Fibroblast of gingiva (primary cell): Measurements from ENCODE around the gene PLCD1.

ENCODE experiments used
- DNase-seq: peaks from one replicate; pipeline ENCODE4 v3.0.0-alpha.2; 2011; ENCODE audit warnings: low read depth

PLCD1 gene

GRCh38 chr3:38016847-38017444, 12.5 kb downstream of the PLCD1 start:
- DNase-seq, result no peak

DNA sequence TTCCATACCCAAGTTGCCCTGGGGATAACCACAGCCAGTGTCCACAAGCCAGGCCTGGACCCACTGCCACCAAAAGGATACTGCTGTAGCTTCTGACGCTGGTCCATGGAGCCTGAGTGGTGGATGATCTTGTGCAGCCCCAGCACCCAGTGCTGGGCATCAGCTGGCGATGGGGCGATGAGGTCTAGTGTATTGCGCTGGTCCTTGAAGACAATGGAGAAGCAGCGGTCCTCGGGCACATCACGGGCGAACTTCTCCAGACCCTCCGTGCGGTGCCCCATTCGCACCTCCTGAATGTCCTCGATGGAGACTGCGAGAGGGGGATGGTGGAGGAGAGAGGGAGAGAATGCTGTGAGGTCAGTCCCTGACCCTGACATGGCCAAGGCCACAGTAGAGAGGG, 13.0 kb downstream of the PLCD1 start:
- no peak for DNase-seq

- DNase-seq, result no peak
Observed at GRCh38 chr3:38015984-38016383, 13.5 kb downstream of the PLCD1 start.

DNA sequence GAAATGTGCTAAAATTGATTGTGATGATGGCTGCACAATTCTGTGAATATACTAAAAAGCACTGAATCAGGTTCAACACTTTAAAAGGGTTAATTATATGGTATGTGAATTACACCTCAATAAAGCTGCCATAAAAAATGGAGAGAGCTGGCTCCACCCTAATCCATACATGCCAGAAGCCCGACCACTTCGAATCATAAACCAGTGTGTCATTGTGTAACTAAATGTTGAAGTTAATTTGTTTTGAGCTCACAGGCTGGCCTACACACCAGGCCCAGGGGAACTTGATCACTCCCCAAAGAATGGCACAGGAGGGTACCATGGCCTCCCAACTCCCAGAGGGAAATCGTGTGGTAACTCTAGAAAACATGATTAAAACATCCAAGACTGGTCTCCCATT, 14.0 kb downstream of the PLCD1 start:
- DNase-seq, result no peak

- no peak for DNase-seq
Observed at GRCh38 chr3:38011111-38011510, 18.3 kb downstream of the PLCD1 start.

GRCh38 chr3:38009807-38010591, 19.4 kb downstream of the PLCD1 start:
- no peak for DNase-seq

DNA sequence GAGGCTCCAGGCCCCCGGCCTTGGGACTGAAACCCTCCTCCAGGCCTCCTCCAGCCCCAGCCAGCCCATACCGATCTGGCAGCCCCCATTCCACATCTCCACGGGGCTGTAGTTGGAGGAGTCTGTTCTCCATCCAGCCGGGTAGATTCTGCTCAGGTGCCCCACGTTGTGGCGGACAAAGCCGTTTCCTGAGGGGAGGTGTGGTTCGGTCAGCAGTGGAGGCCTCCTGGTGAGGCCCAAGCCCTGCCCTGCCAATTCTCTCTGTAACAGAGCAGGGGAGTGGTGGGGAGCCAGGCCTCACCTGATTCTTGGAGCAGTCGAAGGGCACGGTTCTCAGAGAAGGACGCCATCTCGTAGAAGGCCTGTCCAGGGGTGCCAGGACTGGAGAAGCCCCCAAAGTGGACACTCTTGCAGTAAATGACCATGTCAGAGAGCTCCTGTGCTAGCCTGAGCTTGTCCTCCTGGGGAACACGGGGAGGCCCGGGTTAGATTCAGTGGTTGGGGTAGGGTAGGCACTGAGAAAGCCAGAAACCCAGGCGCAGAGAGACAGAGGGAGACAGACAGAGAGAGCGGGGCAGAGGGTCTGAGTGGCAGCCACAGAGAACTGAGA, 20.4 kb downstream of the PLCD1 start:
- DNase-seq, result no peak

DNA sequence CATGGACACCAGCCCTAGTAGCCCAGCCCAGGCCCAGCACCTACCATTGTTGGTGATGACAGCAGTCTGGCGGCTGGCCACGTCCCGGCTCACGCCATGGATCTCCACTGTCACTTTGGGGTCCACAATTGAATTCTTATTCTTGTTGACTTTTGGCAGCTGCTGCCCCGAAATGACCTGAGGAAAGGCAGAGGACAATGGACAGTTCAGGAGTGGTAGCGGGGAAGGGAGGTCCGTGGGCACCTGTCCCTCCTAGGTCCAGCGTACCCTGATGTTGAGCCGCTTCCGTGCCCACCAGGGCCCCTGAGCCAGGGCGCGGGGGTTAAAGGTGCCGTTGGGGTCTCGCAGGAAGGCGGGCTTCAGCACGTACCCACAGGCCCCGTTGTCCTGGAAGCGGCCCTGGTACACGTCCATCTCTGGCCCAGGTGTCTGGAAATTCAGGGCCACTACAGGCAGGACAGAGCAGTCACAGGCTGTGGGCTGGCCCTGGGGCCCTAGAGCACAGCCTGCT, 21.2 kb downstream of the PLCD1 start:
- DNase-seq, result no peak

DNA sequence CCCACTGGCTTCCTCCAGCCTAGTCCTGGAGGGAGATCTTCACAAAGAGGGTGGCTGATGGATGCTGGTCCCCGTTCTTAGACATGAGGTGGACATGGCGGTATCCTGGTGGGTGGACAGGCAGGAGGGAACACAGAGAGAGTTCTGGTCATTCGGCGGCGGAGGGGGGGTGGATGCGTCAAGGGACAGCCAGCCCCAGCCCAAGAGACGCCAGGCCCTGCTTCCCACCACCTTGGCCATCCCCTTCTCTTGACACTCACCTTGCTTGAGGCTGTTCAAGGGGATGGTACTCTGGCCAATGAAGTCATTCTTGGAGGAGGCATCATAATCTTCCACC, 21.7 kb downstream of the PLCD1 start:
- no peak for DNase-seq

DNA sequence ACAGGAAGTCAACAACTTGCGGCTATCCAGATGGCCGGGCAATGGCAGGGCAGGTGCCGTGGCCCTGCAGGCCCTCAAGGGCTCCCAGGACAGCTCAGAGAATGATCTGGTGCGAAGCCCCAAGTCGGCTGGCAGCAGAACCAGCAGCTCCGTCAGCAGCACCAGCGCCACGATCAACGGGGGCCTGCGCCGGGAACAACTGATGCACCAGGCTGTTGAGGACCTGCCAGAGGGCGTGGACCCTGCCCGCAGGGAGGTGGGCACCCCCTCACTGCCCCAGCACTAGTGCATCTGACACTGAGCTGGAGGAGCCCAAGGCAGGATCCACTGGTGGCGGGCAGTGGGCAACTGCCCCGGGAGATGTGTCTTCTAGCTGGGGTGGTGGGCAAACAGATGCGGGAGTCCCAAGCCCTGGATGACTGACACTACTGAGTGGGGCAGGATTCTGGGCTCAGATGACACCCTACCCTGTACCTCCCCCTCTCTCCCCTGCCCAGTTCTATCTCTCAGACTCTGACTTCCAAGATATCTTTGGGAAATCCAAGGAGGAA, 22.9 kb downstream of the PLCD1 start:
- no peak for DNase-seq

- no peak for DNase-seq
Observed at GRCh38 chr3:38006031-38006430, 23.4 kb downstream of the PLCD1 start.

GRCh38 chr3:38005076-38006020, 24.1 kb downstream of the PLCD1 start:
- no peak for DNase-seq

DNA sequence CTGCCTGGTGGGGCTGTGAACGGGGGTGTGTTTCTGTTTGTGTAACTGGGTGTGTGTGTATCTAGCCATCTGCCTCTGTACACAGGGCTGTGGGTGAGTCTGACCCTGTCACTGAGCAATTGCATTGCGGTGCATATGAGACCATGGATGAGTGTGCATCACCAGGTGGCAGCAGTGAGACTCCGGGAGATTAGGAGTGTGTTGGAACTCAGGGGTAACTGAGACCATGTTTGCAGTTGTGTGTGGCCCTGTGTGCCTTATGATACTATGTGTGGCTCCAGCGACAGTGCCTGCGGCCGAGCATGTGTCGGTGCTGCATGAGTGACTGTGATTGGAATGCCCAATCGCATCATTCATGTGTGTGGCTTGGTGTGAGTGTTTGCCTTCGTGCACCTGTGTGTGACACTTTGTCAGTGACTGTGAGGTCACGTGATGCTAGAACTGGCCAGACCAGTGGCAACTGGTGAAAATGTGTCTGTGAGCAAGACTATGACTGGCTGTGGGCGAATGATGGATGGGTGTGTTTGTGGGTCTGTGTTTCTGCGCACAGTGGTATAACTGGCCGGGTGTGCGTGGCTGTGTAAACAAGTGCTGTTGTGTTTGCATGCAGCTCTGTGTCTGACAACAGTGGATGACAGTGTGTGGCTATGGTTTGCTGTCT, 24.9 kb downstream of the PLCD1 start:
- DNase-seq, result peak; percentile 49

- DNase-seq, result no peak
Observed at GRCh38 chr3:38003817-38004414, 25.5 kb downstream of the PLCD1 start.

DNA sequence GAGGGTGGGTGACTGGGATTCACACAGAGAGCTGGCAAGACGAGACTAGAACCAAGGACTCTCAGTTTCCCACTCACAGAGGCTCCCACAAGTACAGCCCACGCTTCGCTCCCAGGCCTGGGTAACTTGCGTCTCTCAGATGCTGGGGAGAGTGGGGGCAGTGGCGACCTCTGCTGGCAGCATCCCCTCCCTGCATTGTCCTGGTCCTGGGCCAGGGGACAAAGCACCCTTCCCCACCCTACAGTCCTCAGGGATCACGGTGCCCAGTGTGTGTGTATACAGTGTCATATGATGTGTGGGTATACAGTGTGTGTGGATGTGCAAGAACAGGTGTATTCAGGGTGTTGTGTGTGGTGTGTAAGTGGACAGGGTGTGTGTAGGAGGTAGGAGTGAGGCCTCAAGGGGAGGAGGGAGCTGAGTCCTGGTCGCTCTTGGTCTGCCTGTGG, 26.0 kb downstream of the PLCD1 start:
- peak; percentile 32 for DNase-seq

DNA sequence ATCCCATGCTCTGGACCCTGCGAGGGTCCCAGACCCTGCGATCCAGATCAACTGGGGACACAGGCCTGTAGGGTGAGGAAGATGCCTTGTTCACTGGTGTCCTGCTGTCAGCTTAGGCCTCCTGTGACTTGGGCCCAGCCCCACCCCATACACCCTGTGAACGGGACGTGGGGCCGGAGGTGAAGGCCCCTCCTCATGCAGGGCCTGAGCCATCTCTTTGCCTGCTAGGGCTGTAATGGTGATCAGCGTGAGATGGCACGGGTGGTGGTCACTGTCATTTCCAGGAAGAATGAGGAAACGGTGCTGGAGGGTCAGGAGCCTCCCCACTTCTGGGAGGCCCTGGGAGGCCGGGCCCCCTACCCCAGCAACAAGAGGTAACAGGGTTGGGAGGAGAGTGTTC, 26.5 kb downstream of the PLCD1 start:
- no peak for DNase-seq

GRCh38 chr3:38002291-38002876, 27.1 kb downstream of the PLCD1 start:
- no peak for DNase-seq

- no peak for DNase-seq
Observed at GRCh38 chr3:38001456-38002081, 27.9 kb downstream of the PLCD1 start.

DNA sequence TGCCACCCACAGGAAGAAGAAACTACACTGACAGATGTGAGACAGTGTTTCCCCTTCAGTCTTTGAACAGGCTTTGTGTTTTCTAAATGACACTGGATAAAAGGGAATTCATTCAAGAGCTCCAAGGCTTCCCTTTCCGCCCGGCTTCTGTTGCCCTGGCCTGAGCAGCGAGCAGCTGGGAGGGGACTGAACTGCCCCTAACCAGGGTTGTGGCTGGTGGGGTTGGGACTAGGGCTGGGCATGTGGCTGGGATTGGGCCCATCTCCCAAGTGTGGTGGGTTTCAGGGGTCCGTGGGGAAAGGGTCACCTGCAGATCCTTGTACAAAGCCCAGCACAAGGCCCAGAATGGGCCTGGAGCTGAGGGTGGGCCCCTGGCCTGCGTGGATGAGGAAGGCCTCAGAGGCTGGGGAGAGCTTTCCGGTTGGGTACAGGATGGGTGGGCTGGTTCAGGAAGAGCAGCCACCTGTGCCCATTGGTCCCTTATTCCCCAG, 28.4 kb downstream of the PLCD1 start:
- no peak for DNase-seq
